ENCODE data around the gene DBX1.
"Not testable (repeated sequence)": the region's sequence is repeated elsewhere in the genome, so short reads cannot be mapped to it uniquely, and the experiment has no call there.

DNA sequence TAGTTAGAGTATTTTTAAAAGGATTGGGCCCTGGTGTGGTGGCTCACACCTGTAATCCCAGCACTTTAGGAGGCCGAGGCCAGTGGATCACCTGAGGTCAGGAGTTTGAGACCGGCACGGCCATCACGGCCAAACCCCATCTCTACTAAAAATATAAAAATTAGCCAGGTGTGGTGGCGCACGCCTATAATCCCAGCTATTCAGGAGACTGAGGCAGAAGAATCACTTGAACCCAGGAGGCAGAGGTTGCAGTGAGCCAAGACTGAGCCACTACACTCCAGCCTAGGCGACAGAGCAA is 31.8 kb downstream of the DBX1 start:
- TF ChIP-seq EZH2, CTCF, EZH2phosphoT487 (IDR thresholded peaks at IDR 0.05): not testable (repeated sequence)
